H1 (cell line): ENCODE data around the gene TK2. TPM values are rescaled to one million over a fixed set of nuclear protein-coding genes. Genes with fewer than 3 reads are reported as not detected.
A peak's percentile ranks its signal among the peaks of the same experiment; 100 is the strongest.

ENCODE experiments used
- CTCF ChIA-PET: fragments of 300-600 bp; sonication (Branson Sonifier 250); formaldehyde crosslinking; loops from one replicate; lab custom pipeline; 2021; ENCODE audit not compliant: partially characterized antibody; lab: Charles Lee
- POLR2A ChIA-PET: fragments of 300-600 bp; sonication (Branson Sonifier 250); formaldehyde crosslinking; loops from one replicate; lab custom pipeline; 2021; ENCODE audit warnings: inconsistent platforms; ENCODE audit not compliant: partially characterized antibody; lab: Charles Lee
- DNase-seq, 2 experiments: peaks; one replicate each; pipeline versions ENCODE4 v3.0.0 to v3.0.0-alpha.2; 2010 to 2022; ENCODE audit warnings: low spot score in 2 of 2, low read depth in 1 of 2, mixed read lengths in 1 of 2
- FAIRE-seq: peaks from 2 replicates; lab custom pipeline; 2011; peaks lifted over from hg19 to GRCh38; lab: Jason Lieb, UNC
- H2AFZ ChIP-seq: 2 replicates; pipeline ENCODE4 v1.8.1; 2012; ENCODE audit warnings: low read length, inconsistent platforms
- H2AK5ac ChIP-seq: 2 replicates; pipeline ENCODE4 v1.6.1; 2013; ENCODE audit warnings: low read depth, low read length
- H2BK120ac ChIP-seq: replicated peaks from 2 replicates; pipeline ENCODE3; 2013; ENCODE audit warnings: low read depth, low read length, inconsistent platforms
- H2BK12ac ChIP-seq: 2 replicates; pipeline ENCODE4 v1.6.1; 2013; ENCODE audit warnings: low read depth, low read length
- H2BK15ac ChIP-seq: 2 replicates; pipeline ENCODE4 v1.6.1; 2013; ENCODE audit warnings: low read length
- H2BK20ac ChIP-seq: 2 replicates; pipeline ENCODE4 v1.6.1; 2013; ENCODE audit warnings: low read length
- H2BK5ac ChIP-seq: 2 replicates; pipeline ENCODE4 v1.6.1; 2013; ENCODE audit warnings: low read depth, low read length
- H3K14ac ChIP-seq: 2 replicates; pipeline ENCODE4 v1.6.1; 2013; ENCODE audit warnings: inconsistent platforms; ENCODE audit not compliant: insufficient read length
- H3K18ac ChIP-seq: 2 replicates; pipeline ENCODE4 v1.6.1; 2013; ENCODE audit warnings: low read length; ENCODE audit errors: extremely low read depth
- H3K23ac ChIP-seq: 2 replicates; pipeline ENCODE4 v1.6.1; 2013; ENCODE audit warnings: inconsistent platforms; ENCODE audit not compliant: insufficient read length
- H3K23me2 ChIP-seq: 2 replicates; pipeline ENCODE4 v1.6.1; 2013; ENCODE audit warnings: low read depth, low read length
- H3K27ac ChIP-seq: 2 replicates; pipeline ENCODE4 v1.6.1; 2011; ENCODE audit warnings: low read depth, low read length, inconsistent platforms
- H3K27me3 ChIP-seq, 4 experiments: replicated peaks in 1 of 4; 1 replicate in 1 of 4; 2 replicates in 3 of 4; pipeline versions ENCODE4 v1.6.1 to v1.8.1; 2011 to 2013; ENCODE audit warnings: low read length in 3 of 4, mild to moderate bottlenecking in 3 of 4, inconsistent platforms in 2 of 4, mixed read lengths in 2 of 4, moderate library complexity in 1 of 4; ENCODE audit not compliant: control insufficient read depth in 3 of 4, insufficient read depth in 3 of 4; ENCODE audit errors: extremely low read depth in 1 of 4
- H3K36me3 ChIP-seq, 4 experiments: 2 replicates each; pipeline versions ENCODE4 v1.6.1 to v1.8.1; 2011 to 2013; ENCODE audit warnings: mild to moderate bottlenecking in 4 of 4, low read length in 3 of 4, moderate library complexity in 2 of 4, control low read depth in 1 of 4, inconsistent platforms in 1 of 4; ENCODE audit not compliant: insufficient read depth in 4 of 4, control insufficient read depth in 2 of 4
- H3K4ac ChIP-seq: replicated peaks from 2 replicates; pipeline ENCODE3; 2013; ENCODE audit warnings: low read length, low read depth, mixed read lengths, inconsistent platforms; ENCODE audit not compliant: insufficient read length
- H3K4me1 ChIP-seq, 4 experiments: replicated peaks in 1 of 4; 1 replicate in 1 of 4; 2 replicates in 3 of 4; pipeline versions ENCODE4 v1.6.1 to v1.8.1; 2011 to 2013; ENCODE audit warnings: low read length in 3 of 4, inconsistent platforms in 2 of 4, mixed read lengths in 1 of 4; ENCODE audit not compliant: insufficient read depth in 4 of 4, control insufficient read depth in 3 of 4
- H3K4me2 ChIP-seq, 2 experiments: 2 replicates each; pipeline versions ENCODE4 v1.6.1 to v1.8.1; 2011 to 2013; ENCODE audit warnings: low read depth in 2 of 2, low read length in 2 of 2, control low read depth in 1 of 2, inconsistent platforms in 1 of 2, mild to moderate bottlenecking in 1 of 2; ENCODE audit not compliant: insufficient read depth in 1 of 2
- H3K4me3 ChIP-seq, 4 experiments: fragments of 200-600, 300-600 bp in 1 of 4; sonication (generic), shearing (Covaris generic), sonication (Bioruptor Twin) in 1 of 4; 2 replicates each; pipeline versions ENCODE4 v1.5.1 to v1.8.1; 2011 to 2016; ENCODE audit warnings: low read length in 4 of 4, low read depth in 3 of 4, control low read depth in 2 of 4, inconsistent platforms in 2 of 4, mild to moderate bottlenecking in 2 of 4, mixed read lengths in 1 of 4, moderate library complexity in 1 of 4; ENCODE audit not compliant: insufficient read depth in 2 of 4; ENCODE audit errors: extremely low read depth in 1 of 4
- H3K56ac ChIP-seq: replicated peaks from 2 replicates; pipeline ENCODE3; 2013; ENCODE audit warnings: low read depth, mild to moderate bottlenecking, mixed read lengths, low read length, inconsistent platforms; ENCODE audit not compliant: insufficient read length
- H3K79me1 ChIP-seq: 2 replicates; pipeline ENCODE4 v1.6.1; 2013; ENCODE audit warnings: low read depth, low read length, control low read depth
- H3K79me2 ChIP-seq, 2 experiments: 2 replicates each; pipeline versions ENCODE4 v1.6.1 to v1.8.1; 2012 to 2013; ENCODE audit warnings: low read length in 2 of 2, mild to moderate bottlenecking in 2 of 2, inconsistent platforms in 1 of 2; ENCODE audit not compliant: insufficient read depth in 2 of 2, control insufficient read depth in 1 of 2
- H3K9ac ChIP-seq, 4 experiments: replicated peaks in 1 of 4; 1 replicate in 1 of 4; 2 replicates in 3 of 4; pipeline versions ENCODE4 v1.6.1 to v1.8.1; 2011 to 2013; ENCODE audit warnings: low read depth in 3 of 4, low read length in 3 of 4, control low read depth in 2 of 4, mild to moderate bottlenecking in 2 of 4, moderate library complexity in 2 of 4, inconsistent platforms in 1 of 4; ENCODE audit errors: extremely low read depth in 1 of 4
- H3K9me3 ChIP-seq, 2 experiments: 2 replicates each; pipeline versions ENCODE4 v1.6.1 to v1.8.1; 2012 to 2013; ENCODE audit warnings: mild to moderate bottlenecking in 2 of 2, moderate library complexity in 2 of 2, control low read depth in 1 of 2, inconsistent platforms in 1 of 2, low read depth in 1 of 2, low read length in 1 of 2, mixed read lengths in 1 of 2; ENCODE audit not compliant: insufficient read depth in 2 of 2
- H4K20me1 ChIP-seq, 2 experiments: replicated peaks in 1 of 2; 2 replicates each; pipeline versions ENCODE3 to v1.8.1; 2011 to 2013; ENCODE audit warnings: inconsistent platforms in 2 of 2, low read length in 2 of 2, mild to moderate bottlenecking in 1 of 2; ENCODE audit not compliant: insufficient read depth in 2 of 2, control insufficient read depth in 1 of 2
- H4K5ac ChIP-seq: 2 replicates; pipeline ENCODE4 v1.6.1; 2013; ENCODE audit warnings: low read length, low read depth, mixed read lengths, inconsistent platforms; ENCODE audit not compliant: insufficient read length
- H4K8ac ChIP-seq: 2 replicates; pipeline ENCODE4 v1.8.0; 2013; ENCODE audit warnings: mild to moderate bottlenecking, moderate library complexity, low read length, inconsistent platforms; ENCODE audit not compliant: insufficient read depth; ENCODE audit errors: extremely low read depth
- H4K91ac ChIP-seq: replicated peaks from 2 replicates; pipeline ENCODE3; 2013; ENCODE audit warnings: low read length, mixed read lengths, inconsistent platforms; ENCODE audit not compliant: insufficient read length
- SRF ChIP-seq: IDR thresholded peaks from 2 replicates; pipeline ENCODE4 v1.6.1; 2011; ENCODE audit warnings: mild to moderate bottlenecking, low read depth, low read length, moderate library complexity
- TEAD4 ChIP-seq: IDR thresholded peaks from 2 replicates; pipeline ENCODE4 v1.6.1; 2012; ENCODE audit warnings: low read depth, low read length, inconsistent platforms, mixed read lengths
- WGBS, 2 experiments: shearing (Covaris generic) in 1 of 2; methylation state at CpG; one replicate each; pipeline versions ENCODE4 v1.1.6 to v1.1.7; 2013 to 2015; ENCODE audit warnings: low lambda C conversion rate in 2 of 2, mixed read lengths in 2 of 2, inconsistent platforms in 1 of 2, low coverage in 1 of 2, missing lambda C conversion rate in 1 of 2; ENCODE audit not compliant: insufficient replicate concordance in 2 of 2, insufficient coverage in 1 of 2, insufficient read length in 1 of 2; ENCODE audit errors: extremely low coverage in 1 of 2, missing lambda C conversion rate in 1 of 2; 5-methylcytosine and 5-hydroxymethylcytosine counted together
- polyA plus RNA-seq, 7 experiments: library from polyadenylated mRNA; depleted of rRNA in 3 of 7; stranded (reverse) in 5 of 7; unstranded in 2 of 7; fragments of >200 nt in 5 of 7; fragments of 200-250 nt in 2 of 7; gene quantifications; 1 replicate in 5 of 7; 2 replicates in 1 of 7; 4 replicates in 1 of 7; pipeline versions ENCODE4 v1.2.1 to v1.2.3, GENCODE V29; 2011 to 2013; ENCODE audit warnings: missing spikeins in 2 of 7, mixed read lengths in 2 of 7
- total RNA-seq: library from RNA; stranded (reverse); fragmentation: NEBNext Ultra II Directional; extraction: Animal tissue kit (Norgen Biotek cat#: 25700); gene quantifications from 2 replicates; pipeline ENCODE4 v1.2.1, GENCODE V29; 2021

The TK2 gene
- total and polyA plus RNA-seq, 2 of the 8 experiments (the other 6 are each of a cell fraction or from before 2014, with no cell fraction given) = 2.7 to 3.6 TPM

DNA sequence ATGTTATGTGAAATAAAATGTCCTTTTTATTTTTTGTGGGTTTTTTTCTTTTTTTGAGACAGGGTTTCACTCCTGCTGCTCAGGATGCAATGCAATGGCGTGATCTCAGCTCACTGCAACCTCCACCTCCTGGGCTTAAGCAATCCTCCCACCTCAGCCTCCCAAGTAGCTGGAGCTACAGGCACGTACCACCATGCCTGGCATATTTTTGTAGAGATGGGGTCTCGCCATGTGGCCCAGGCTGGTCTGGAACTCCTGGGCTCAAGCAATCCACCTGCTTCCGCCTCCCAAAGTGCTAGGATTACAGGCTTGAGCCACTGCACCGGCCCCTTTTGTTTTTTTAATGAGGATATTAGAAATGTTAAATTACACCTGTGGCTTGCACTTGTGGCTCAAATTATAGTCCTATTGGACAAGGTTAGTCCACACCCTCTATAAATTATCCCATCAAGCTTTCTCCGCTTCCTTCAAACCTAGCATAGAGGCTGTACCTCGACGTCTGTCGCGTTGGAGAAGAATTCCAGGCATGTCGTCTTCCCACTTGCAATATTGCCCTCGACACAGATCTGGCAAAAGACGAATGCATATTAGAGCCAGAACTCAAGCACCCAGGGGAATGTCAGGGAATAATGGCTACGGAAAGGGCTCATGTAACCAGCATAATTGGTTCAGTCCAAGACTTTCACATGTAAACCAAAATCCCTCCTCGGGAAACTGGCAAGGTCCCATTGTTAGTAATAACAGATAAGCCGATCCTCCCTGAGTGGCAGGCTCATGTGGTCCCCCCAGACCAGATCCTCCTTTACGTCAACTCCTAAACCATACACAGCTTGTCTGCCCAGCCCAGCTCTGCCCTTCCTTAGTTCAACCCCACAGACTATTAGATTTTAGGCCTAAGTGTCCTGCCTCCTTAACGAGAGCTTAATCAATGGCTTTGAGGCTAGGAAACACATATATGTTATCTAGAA is 8.2 kb downstream of the TK2 start:
- H3K14ac ChIP-seq = no peak overlapping the region
- no peak for TF ChIP-seq SRF
- TF ChIP-seq TEAD4 = peak; percentile 37; the same call in 1 of the 2 replicates
- TF ChIP-seq, all 59 proteins: peak for 1
- Histone ChIP-seq H3K36me3 (no peaks in the 10 kb centered on the region), H2AK5ac (no peak overlapping the region), H3K4me1 (peaks cover 0 to 10% (median 4%) of the 10 kb centered on the region in 4 experiments; a peak in 4 of 7 replicates), H3K4me3 (no peak overlapping the region), H4K20me1 (no peaks in the 10 kb centered on the region), H2BK20ac (no peak overlapping the region), H4K91ac (no peak overlapping the region), H2BK12ac (no peak overlapping the region), H3K27ac (no peak overlapping the region), H3K4me2 (no peak overlapping the region; a peak in 1 of 4 replicates), H2BK15ac (no peak overlapping the region), H3K23me2 (no peaks in the 10 kb centered on the region), H3K79me2 (no peaks in the 10 kb centered on the region), H4K8ac (no peak overlapping the region), H3K9ac (no peak overlapping the region), H3K23ac (no peak overlapping the region), H4K5ac (no peak overlapping the region), H3K27me3 (no peaks in the 10 kb centered on the region), H3K9me3 (no peaks in the 10 kb centered on the region), H3K4ac (no peak overlapping the region), H2BK5ac (no peak overlapping the region), H2BK120ac (no peak overlapping the region), H3K18ac (no peak overlapping the region), H3K56ac (no peak overlapping the region), H2AFZ (no peak overlapping the region), H3K79me1 (no peaks in the 10 kb centered on the region)
- WGBS, 2 experiments = 73% methylated on average over 18 of the region's 18 CpGs; no CpG with 5 or more reads in 1 of the 2 experiments
- CTCF ChIA-PET = interaction anchor here (1.0 to 1.9 kb wide), 8 partner anchors 8 to 95 kb away, joined by 3 to 6 read pairs (median 3); partner anchors contain the start of gene CKLF
- FAIRE-seq = no peak
- POLR2A ChIA-PET = interaction anchor here (1.0 to 1.5 kb wide), 3 partner anchors 11 to 19 kb away, joined by 3 to 4 read pairs (median 3); partner anchors contain the start of gene CKLF
- DNase-seq = no peak
